Body of pancreas (tissue), 4 donors: ENCODE measurements around the gene EPN1.

Source experiments
- CTCF ChIP-seq, 7 experiments: fragments of 450-650 bp in 4 of 7; fragments of 200-600 bp in 3 of 7; sonication (generic) in 3 of 7; IDR thresholded peaks; one replicate each; pipeline ENCODE4 v1.5.1; 2016 to 2019; ENCODE audit warnings: antibody characterized with exemption in 7 of 7
- POLR2A ChIP-seq, 3 donors: fragments of 450-650 bp; IDR thresholded peaks; one replicate each; pipeline ENCODE4 v1.6.1; 2016; ENCODE audit warnings: antibody characterized with exemption in 3 of 3, mild to moderate bottlenecking in 2 of 3

GRCh38 chr19:55690109-55690768, 15.2 kb downstream of the EPN1 start:
- TF ChIP-seq CTCF (IDR thresholded peaks at IDR 0.05) (no peak), POLR2A (IDR thresholded peaks at IDR 0.05) (no peak)
